HTR-8/SVneo (cell line): ENCODE measurements around the gene TMEM150B.
"Not testable (repeated sequence)": the region's sequence is repeated elsewhere in the genome, so short reads cannot be mapped to it uniquely, and the experiment has no call there.

Source experiments
- DNase-seq: peaks from one replicate; pipeline ENCODE4 v3.0.0; 2011; ENCODE audit warnings: low spot score, mixed read lengths; ENCODE audit not compliant: insufficient read length
- FAIRE-seq: peaks from 2 replicates; lab custom pipeline; 2011; peaks lifted over from hg19 to GRCh38; lab: Jason Lieb, UNC

The TMEM150B gene

GRCh38 chr19:55339889-55340783 is 15.0 kb upstream of the TMEM150B start:
- FAIRE-seq (no peak), DNase-seq (no peak)

DNA sequence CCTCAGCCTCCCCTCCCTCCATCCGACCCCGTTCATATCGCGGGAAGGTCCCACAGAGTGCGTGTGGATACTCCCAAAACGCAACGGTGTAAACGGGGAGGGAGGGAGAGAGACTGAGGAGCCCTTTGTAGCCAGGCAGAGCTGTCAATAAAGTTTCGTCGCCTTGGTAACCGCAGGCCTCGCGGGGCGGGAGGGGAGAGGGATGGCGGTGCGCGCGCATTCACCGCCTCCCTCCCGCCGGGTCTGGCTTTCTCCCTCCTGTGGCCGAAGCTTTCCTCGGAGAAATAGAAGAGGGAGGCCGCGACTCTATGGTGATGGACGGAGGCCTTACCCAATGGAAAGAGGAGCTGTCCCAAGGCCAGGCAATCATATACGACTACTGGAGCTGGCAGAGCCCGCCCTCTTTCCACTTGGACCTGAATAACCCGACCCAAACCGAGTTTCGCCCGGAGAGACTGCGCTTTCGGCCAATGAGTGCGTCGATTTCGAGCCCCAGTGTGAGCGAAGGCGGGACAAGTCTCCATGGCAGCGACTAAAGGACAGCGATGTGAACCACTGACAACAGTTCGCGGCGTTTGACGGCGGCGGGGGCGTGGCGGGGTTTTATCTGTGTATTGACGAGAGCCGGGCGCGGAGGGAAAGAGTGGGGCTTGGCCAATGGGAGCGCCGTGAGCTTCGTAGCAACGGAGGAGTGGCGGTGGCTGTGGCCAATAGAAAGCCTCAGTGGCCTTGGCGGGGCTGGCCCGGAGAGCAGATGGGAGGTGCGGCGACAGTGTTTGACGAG is 14.2 kb upstream of the TMEM150B start, which contains the start of gene KMT5C:
KMT5C (plus strand) TSS at position 772 of the 784 bp plus-strand sequence. CDS start 2,061 bp downstream, outside the sequence.
- peak; percentile 99 for FAIRE-seq
- DNase-seq: peak; percentile 99

GRCh38 chr19:55336101-55336500 is 11.0 kb upstream of the TMEM150B start:
- no peak for FAIRE-seq
- no peak for DNase-seq

DNA sequence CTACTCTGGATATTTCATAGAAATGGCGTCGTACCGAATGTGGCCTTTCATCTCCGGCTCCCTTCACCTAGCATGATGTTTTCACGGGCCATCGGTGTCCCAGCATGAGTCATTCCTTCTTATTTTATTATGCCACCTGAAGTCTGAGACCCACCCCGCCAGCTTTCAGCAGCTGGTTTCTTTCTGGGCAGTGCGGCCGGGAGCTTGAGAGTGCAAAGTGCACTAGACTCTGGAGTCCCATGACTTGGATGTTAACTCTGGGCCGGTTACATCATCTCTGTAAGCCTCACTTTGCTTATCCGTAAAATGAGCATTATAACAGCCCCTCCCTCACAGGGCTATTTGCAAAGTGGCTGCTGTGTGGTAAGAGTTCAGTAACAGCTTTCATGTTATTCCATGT is 8.7 kb upstream of the TMEM150B start:
- DNase-seq: no peak
- FAIRE-seq: no peak

DNA sequence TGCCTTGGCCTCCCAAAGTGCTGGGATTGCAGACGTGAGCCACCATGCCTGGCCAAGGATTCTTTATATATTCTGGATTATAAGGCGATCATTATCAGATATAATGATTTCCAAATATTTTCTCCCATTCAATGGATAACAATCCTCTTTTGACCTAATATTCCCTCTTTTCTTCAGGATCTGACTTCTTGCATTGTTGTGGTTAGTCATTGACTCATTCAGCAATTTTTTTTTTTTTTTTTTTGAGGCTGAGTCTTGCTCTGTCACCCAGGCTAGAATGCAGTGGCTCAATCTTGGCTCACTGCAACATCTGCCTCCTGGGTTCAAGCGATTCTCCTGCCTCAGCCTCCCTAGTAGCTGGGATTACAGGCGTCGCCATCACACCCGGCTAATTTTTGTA is 4.7 kb upstream of the TMEM150B start:
- DNase-seq, FAIRE-seq: not testable (repeated sequence)

DNA sequence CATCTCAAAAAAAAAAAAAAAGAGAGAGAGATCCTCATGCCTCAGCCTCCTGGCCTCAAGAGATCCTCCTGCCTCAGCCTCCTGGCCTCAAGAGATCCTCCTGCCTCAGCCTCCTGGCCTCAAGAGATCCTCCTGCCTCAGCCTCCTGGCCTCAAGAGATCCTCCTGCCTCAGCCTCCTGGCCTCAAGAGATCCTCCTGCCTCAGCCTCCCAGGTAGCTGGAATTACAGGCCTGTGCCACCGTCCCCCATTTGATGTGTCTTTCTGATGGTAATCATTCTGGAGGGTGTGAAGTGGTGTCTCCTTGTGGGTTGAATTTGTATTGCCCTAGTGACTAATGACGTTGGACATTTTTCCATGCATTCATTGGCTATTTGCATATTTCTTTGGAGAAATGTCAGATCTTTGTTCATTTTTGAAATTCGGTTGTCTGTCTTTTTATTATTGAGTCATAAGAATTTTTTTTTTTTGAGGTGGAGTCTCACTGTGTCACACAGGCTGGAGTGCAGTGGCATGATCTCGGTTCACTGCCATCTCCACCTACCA is 3.7 kb upstream of the TMEM150B start:
- DNase-seq, FAIRE-seq: not testable (repeated sequence)

DNA sequence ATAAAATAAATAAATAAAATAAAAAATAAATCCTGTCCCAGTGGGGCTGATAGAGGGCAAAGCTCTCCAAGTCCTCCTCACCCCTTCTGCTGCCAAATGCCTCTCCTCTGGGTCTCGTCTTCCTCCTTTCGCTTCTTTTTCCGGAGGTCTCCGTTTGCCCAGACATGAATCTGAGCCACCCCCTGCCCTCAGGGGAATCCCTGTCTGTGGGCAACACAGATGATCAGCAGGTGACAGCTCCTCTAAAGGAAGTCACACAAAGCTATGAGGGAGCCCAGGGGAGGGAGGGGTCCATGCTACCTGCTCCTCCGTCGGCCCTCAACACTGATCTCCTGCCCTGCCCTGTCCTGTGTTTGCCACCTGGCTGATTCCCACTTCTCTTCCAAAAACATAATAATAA is 479 bp downstream of the TMEM150B start:
- no peak for FAIRE-seq
- no peak for DNase-seq

GRCh38 chr19:55322204-55322885 is 2.8 kb downstream of the TMEM150B start:
- no peak for FAIRE-seq

DNA sequence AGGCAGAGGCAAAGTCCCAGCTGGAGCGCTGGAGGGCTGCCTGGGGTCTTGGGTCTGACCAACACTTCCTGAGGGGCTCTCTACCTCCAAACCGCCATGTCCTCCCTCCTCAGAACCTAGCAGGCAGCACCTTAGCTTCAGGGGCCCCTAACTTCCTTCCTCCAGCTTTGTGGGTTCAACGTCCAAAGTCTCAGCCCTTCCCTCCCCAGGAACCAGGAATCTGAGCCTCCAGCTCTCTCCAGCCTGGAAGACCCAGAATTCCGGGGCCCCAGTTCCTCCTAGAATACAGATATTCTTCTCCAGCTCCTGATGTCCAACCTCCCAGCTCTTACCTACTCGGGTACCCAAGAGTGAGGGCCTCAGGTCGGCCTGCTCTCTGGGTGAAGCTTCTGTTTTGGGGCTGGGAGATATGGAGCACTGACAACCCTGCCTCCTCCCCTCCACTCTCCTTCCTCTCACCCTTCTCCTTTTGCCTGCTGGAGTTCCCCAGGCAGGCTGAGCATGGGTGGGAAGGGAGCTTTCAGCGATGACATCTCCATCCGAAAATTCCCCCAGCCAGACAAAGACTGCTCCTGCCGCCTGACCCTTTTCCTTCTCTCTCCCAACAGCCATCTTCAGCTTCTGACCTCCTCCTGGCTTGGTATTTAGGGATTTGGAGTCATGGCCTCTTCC is 3.5 kb downstream of the TMEM150B start:
- DNase-seq (no peak), FAIRE-seq (no peak)

More at GRCh38 chr19:55322204-55322885, 2.8 kb downstream of the TMEM150B start:
- no peak for DNase-seq

DNA sequence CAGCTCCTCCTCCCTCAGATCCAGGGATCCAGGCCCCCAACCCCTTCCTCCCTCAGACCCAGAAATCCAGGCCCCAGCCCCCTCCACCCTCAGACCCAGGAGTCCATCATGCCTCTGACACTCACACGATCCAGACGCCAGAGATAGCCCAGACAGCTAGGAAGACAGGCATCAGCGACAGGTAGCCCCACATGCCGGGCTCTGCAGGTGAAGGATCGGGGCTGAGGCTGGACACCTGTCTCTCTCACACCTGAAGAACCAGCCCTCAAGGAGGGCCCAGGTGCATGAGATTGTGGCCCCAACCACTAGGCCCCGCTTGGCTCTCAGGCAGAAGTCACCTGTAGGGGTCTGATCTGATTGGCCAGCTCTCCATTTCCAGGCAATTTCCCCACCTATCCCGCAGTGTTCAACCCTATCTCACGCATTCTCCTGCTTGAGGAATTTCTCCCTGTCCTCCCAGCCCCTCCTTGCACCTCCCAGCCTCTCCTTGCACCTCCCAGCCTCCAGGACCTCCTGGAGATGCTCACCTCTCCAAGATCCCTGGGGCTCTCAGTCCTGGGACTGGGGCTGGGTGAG is 4.2 kb downstream of the TMEM150B start:
- DNase-seq (no peak), FAIRE-seq (no peak)

- DNase-seq: no peak
- FAIRE-seq: no peak
Measured at GRCh38 chr19:55319785-55320184, 5.4 kb downstream of the TMEM150B start.

GRCh38 chr19:55316646-55317045 is 8.5 kb downstream of the TMEM150B start:
- DNase-seq (no peak), FAIRE-seq (no peak)

- no peak for FAIRE-seq
- DNase-seq: no peak
Measured at GRCh38 chr19:55315956-55316525, 9.1 kb downstream of the TMEM150B start.

GRCh38 chr19:55314396-55314795 is 10.7 kb downstream of the TMEM150B start:
- no peak for FAIRE-seq
- DNase-seq: no peak

- FAIRE-seq: no peak
- no peak for DNase-seq
Measured at GRCh38 chr19:55312621-55313512, 12.3 kb downstream of the TMEM150B start.

GRCh38 chr19:55311797-55312196 is 13.3 kb downstream of the TMEM150B start:
- FAIRE-seq (no peak), DNase-seq (no peak)

DNA sequence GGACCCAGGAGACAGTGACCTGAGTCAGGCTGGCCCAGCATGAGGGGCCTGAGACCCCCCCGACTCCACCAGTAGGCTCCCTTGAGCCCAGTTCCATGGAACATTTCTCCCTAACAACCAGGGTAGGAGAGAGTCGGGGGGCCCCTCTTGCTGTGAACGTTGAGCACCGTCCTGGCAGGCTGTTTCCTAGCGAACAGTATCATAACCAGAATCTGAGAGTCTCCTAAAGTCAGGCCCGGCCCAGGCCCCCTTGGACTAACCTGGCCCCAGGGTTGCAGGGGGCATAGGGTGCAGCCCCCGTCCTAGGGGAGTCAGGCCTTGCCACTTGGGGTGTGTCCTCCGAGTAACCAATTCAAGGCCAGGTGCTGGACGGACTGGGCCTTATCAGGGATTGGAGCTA is 13.7 kb downstream of the TMEM150B start:
- DNase-seq: no peak
- no peak for FAIRE-seq

GRCh38 chr19:55310498-55310897 is 14.6 kb downstream of the TMEM150B start:
- DNase-seq (no peak), FAIRE-seq (no peak)
